Glomerular visceral epithelial cell (primary cell): Measurements from ENCODE around the gene STRA8.

Experiments used
- DNase-seq: peaks from one replicate; pipeline ENCODE4 v3.0.0-alpha.2; 2016; ENCODE audit errors: extremely low spot score

STRA8 gene

GRCh38 chr7:135238112-135238744 lies 4.6 kb downstream of the STRA8 start:
- no peak for DNase-seq

GRCh38 chr7:135239263-135239662 lies 5.6 kb downstream of the STRA8 start:
- DNase-seq: no peak

GRCh38 chr7:135240441-135240840 lies 6.8 kb downstream of the STRA8 start:
- no peak for DNase-seq

DNA sequence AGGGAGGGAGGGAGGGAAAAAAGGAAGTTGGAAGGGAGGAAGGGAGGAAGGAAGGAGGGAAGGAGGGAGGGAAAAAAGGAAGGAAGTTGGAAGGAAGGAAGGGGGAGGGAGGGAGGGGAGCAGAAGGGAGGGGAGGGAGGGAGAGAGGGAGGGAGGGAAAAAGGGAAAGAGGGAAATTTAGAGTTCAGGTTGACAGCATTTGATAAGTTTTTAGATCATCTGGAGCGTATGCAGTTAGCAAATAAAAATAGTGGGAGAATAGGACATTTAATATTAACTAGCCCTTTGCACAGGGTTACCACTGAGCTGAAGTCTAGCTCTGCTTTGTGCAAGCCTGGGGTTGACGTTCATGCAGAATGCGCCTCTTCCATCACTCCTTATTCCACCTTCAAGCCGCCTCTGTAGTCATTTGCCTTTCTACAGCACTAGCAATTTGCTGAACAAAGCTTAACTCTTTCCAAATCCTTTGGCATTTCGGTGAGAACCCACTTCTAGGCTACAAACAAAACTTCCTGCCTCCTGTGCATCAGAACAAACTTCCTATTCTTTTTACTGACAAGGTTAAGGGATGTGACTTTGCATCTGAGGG lies 8.6 kb downstream of the STRA8 start:
- DNase-seq: no peak

DNA sequence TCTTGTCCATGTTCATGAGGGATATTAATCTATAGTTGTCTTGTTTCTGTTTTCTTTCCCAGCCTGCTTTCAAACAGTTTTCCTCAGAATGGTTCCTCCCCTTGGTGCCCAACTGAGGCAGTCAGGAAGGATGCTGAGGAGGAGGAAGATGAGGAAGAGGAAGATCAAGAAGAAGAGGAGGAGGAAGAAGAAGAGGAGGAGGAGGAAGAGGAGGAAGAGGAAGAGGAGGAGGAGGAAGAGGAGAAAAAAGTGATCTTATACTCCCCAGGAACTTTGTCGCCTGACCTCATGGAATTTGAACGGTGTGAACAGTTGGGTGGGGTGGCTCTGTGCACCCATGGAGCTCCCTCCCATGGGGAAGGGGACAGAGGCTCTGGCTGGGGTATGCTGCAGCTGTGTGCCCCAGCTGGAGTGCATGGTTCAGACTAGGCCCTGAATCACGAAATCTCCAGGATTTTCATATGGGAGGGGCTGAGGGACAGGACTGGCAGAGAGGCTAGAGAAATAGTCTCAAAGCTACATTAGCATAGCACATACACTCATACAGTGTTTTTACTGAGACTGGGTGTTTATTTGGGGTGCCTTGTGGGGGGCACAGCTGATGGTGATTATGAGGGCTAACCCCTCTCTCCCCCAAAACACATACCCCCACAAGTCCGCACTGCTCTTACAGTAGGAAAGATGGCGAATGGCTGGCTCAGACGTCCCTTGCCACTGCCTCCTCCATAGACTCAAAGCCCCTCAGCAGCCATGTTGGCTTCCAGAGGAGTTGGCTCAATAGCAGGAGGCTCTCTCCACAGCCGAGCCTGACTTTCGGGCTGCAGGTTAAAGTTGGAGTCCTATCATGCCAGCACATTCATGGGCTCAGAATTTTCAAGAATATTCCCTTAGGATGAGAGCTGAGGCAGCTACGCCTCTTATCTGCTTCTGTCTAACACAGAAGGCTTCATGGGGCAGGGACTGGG lies 11.9 kb downstream of the STRA8 start:
- no peak for DNase-seq

GRCh38 chr7:135246191-135246825 lies 12.7 kb downstream of the STRA8 start:
- DNase-seq: no peak

- DNase-seq: no peak
Observed at GRCh38 chr7:135247746-135248471, 14.3 kb downstream of the STRA8 start.

DNA sequence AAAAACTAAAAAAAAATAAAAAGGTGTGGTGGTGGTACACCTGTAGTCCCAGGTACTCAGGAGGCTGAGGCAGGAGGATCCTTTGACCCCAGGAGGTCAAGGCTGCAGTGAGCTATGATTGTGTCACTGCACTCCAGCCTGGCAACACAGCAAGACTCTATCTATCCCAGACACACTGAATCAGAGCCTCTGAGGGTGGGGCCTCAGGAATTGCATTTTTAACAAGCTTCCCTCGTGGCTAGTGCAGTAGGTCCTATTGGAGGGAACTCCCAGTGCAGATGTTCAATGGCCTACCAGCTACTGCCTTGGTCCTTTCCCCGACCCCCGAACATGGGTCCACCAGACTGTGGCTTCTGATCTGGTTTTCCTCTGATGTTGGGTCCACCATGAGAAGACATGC lies 14.9 kb downstream of the STRA8 start:
- no peak for DNase-seq

DNA sequence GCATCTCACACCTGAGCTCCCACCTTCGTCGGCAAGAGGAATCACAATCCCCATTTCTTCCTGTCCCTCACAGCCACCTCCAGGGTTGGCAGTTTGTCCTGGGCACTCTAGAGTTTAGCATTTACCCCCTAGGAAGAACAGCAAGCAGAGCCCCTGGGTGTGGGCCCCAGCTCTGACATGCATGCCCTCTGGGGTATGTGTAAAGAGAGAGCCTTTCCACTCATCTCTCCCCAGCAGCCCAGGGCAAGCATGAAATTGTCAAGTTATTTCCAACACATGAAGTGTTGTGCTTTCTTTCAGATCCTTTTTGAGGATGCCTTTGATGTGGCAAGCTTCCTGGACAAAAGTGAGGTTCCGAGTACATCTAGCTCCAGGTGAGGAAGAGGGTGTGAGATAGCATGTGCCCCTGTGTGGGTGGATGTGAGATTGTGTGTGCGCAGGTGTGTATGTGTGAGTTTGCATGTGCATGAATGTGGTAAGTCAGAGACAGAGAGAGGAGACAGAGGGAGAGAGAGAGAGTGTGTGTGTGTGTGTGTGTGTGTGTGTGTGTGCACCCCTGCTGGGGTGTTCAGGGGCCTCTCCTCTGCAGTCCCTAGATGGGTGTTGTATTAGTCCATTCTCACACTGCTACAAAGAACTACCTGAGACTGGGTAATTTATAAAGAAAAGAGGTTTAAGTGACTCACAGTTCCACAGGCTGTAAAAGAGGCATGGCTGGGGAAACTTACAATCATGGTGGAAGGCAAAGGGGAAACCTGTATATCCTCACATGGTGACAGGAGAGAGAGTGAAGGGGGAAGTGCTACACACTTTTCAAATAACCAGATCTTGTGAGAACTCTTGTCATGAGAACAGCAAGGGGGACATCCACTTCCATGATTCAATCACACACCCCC lies 18.1 kb downstream of the STRA8 start:
- DNase-seq: no peak

- peak; percentile 59 for DNase-seq
Observed at GRCh38 chr7:135253851-135254771, 20.5 kb downstream of the STRA8 start.

DNA sequence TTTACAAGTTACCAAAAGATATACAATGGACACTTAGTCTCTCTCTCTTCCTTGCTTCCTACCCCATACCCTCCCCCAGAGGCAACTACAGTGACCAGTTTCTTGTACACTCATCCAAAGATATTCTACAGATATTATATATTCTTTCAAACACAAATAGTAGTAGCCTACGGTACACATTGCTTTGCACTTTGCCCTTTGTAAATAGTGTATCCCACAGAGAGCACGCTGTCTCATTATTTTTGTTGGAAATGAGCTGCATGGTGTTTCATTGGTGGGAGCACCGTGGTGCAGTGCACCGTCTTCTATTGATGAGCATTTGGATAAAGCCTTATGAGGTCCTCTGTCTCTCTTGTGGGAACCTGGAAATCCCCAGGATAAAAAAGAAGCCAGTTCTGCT lies 24.2 kb downstream of the STRA8 start:
- DNase-seq: no peak

GRCh38 chr7:135258585-135258984 lies 24.9 kb downstream of the STRA8 start:
- DNase-seq: no peak

DNA sequence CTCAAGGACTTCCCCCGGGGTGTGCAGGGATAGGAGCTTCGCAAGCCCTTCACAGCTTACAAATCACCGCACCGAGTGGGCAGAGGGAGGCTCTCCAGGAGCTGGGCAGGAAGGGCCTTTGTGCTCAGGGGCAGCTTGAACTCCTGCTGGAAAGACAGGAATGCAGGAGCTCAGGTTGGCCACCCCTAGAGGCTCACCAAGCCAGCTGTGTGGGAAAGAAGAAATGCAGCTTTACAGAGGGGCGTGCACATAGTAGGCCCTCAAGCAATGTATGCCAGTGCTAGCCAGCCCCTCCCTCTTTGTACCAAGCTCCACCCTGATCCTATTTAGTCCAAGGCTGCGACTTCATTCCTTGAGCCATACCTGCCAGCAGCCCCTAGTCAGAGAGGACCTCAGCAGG lies 26.1 kb downstream of the STRA8 start:
- no peak for DNase-seq

DNA sequence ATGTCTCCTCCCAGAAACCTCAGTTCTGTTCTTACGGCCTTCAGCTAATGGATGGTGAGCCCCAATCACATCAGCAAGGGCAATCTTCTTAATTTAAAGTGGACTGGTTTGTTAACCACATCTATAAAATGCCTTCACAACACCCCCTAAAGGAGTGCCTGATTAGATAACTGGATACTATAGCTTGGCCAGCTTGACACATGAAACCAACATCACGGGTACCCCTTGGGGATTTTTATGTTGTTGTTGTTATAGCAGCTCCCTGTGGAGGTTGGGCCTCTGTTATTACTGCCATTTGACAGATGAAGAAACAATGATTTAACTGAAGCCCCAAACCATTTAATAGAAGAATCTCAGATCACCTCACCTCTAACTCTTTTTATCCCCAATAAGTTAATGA lies 26.8 kb downstream of the STRA8 start:
- DNase-seq: no peak

DNA sequence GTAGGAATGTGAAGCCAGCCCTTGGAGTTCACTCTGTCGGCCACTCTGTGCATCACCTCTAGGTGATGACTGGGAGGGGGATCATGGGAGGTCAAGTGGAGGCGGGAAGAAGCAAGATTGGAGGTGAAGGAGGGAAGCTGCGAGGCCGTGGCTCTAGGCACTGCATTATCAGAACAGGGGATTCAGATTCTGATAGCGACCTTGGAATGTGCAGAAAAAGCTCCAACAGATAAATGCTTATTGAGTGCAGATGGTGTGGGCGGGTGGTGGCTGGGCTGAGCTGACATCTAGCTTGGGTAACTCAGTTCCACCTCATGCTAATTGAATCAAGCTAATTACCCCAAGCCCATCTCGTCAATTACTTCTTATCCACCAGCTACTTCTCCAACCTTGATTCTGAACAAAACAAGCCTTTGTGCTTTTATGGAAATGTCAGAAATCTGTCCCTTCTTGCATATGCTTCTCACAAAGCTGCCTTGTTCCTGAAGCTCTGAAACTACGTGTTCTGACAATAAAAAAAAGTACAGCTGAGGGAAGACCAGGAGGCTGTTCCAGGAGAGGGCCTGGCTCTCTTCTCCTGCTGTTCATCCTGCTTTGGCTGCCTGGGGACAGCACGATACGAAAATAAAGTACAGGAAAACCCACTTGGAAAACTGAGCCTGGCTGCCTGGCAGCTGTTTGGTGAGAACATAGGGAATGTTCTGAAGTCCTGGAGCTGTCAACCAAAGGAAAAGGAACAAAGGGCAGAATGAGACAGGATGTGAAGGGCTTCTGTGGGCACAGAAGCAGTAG lies 27.5 kb downstream of the STRA8 start:
- DNase-seq: no peak

DNA sequence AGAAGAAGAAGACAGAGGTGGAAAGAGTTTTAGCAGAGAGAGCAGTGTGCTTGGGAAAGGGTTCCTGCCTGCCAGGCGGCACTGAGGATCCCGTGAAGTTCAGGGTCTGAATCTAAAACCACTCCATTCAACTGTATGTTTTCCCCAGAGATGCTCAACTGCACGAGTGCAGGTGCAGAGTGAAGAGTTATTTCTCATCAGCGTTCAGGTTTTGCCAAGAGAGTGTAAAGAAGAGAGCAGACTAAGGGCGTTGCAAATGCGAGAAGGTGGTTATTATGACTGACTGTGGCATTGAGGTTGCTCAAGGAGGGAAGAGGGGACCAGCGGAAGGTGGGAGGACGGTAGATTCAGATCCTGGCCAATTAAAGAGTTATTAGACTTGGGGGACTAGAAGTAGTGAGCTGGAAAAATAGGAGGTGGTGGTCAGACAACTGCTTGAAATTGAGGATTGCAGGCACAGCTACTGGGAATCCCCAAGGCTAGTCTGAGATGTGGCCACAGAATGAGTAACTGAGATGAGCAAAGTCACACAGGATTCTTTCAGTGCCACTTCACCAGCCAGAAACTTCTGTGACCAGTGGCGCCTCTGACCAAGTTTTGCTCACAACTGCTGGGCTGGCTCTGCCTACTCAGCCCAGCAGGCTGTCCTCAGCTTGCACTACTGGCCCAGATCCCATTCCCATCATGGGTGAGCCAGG lies 29.1 kb downstream of the STRA8 start:
- DNase-seq: no peak

GRCh38 chr7:135263321-135263970 lies 29.8 kb downstream of the STRA8 start:
- DNase-seq: no peak

DNA sequence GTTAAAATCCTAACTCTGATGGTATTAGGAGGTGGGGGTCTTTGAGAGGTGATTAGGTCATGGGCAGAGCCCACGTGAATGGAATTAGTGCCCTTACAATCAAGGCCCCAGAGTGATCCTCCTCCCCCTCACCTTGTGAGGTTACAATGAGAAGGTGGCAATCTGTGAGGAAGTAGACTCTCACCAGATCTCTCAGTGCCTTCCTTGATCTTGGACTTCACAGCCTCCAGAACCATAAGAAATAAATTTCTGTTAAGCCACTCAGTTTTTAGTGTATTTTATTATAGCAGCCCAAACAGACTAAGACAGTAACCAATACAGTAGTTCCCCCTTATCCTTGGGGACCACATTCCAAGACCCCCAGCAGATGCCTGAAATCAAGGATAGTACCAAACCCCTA lies 32.0 kb downstream of the STRA8 start:
- no peak for DNase-seq
